SHP77 treated with DMSO at 0.1 percent for 48 hours (cell line): ENCODE measurements around the gene PYGM.
A peak's percentile ranks its signal among the peaks of the same experiment; 100 is the strongest.

Experiments used
- DNase-seq: peaks from one replicate; lab custom pipeline; 2025; lab: John Stamatoyannopoulos, UW

Gene PYGM

DNA sequence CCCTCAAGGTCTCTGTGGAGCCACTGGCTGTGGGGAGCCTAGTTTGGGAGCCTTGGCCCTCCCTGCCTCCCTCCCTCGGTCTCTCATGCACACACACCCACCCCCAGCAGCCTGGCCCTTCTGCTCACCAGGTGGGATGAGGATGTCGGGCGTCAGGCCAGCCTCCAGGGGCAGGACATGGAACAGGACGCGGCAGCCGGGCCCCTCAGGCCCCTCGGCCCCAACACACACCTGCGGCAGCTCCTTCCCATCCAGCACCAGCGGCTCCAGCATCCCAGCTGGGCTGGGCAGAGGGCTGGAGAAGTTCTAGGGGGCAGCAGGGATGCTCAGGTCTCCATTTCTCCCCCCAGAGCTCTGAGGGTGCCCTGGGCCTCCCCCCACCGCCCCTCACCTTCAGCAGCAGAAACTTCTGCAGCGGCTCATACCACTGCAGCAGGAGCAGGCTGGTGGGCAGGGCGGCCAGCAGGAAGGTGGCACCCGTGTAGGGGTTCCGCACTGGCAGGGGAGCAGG lies 32.1 kb upstream of the PYGM start:
- no peak for DNase-seq

DNA sequence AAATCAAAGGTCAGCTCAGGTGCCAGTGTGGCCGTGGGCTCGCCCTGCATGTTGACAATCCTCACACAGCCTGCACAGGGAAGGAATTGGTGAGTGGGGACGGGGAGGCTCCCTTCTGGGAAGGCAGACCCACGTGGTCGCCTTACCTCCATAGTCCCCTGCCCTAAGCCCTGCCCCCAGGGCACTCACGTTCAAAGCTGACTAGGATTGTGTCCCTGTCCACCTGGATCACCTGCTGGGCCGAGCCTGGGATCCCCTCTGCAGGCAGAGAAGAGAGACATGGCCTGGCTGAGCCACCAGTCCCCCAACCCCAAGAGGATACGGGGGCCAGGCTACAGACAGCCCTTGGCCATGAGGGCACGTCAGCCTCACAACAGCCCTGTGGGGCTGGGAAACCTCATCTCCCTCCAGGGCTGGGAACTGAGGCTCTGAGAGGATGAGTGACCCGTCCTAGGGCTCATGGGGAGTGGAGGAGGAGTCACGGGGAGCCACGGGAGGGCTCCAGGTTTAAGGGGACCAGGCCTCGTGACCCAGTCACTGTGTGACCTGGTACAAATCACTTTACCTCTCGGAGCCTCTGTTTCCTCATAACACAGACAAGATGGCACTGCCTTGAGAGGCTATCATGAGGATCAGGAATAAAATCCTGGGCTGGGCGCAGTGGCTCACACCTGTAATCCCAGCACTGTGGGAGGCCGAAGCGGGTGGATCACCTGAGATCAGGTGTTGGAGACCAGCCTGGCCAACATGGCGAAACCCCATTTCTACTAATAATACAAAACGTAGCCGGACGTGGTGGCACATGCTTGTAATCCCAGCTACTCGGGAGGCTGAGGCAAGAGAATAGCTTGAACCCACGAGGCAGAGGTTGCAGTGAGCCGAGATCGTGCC lies 30.7 kb upstream of the PYGM start:
- no peak for DNase-seq

DNA sequence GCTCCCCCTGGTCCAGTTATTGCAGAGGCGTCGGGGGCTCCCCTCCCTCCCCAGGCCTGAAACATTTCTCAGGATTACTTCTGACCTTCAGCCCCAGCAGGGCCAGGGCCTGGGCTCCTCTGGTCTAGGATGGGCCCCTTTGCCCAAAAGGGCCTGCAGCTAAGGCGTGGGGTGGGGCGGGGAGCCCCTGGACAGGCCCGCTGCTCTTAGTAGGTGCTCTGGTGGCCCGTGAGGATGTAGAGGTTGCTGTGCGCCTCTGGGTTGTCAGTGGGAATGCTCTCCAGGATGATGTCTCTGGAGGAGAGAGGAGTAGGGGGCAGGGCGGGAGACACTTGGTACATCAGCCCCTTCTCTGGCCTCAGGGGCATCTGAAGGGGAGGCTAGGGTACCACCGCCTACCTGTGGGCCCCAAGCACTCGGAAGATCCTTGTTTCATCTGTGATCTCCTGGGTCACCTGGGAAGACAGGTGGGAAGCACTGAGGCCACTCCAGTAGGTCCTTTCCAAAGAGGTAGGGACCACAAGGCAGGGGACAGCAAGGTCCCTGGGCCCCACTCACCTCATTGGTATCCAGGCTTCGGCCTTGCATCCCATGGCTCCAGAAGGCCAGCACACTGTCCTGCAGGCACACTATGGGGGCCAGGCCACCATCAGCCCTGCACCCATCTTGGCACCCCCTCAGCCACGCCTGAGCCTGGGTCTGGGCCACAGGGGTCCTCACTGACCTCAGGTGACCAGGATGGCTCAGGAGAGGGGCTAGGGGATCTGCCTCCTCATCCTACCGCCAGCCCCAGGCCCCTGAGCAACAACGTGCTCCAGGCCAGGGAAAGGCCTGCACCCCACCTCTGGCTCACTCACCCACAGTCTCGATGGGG lies 29.8 kb upstream of the PYGM start:
- no peak for DNase-seq

DNA sequence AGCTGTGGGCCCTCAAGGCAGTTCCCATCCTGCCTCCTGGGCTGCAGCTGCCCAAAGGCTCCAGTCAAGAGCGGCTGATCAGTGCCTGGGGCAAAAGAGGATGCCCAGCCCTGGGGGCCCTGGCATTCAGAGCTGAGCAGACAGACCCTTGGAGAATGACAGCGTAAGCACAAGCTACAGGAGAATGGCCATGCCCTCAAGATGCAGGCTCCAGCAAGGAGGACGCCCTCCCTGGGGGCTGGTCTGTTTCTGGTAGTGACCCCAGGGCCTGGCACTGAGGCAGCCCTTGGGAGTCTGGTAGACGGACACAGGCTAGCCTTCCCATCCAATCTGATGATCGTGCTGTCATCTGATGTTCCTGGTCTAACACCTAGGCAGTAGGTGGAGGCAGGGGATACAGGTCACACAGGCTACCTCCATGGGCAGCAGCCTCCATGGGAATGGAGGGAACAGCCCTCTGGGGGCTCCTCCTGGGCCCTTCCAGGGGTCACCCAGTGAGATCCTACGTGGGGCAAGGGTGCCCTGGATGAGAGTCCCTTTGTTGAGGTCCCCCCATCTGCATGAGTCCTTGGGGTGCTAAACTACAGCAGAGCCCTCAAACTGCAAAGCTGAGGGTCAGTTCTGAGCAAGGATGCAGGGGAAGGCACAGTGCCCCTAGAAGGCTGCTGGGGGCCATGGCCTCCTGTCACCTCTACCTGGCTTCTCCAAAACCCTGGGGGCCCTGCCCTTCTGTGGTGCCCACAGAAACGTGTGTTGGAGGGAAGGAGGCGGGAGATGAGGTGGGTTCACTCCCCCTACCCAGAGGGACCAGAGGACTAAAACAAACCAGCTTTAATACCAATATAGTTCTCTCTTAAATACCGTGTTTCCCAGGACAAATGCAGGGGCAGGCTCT lies 28.8 kb upstream of the PYGM start:
- DNase-seq: no peak

DNA sequence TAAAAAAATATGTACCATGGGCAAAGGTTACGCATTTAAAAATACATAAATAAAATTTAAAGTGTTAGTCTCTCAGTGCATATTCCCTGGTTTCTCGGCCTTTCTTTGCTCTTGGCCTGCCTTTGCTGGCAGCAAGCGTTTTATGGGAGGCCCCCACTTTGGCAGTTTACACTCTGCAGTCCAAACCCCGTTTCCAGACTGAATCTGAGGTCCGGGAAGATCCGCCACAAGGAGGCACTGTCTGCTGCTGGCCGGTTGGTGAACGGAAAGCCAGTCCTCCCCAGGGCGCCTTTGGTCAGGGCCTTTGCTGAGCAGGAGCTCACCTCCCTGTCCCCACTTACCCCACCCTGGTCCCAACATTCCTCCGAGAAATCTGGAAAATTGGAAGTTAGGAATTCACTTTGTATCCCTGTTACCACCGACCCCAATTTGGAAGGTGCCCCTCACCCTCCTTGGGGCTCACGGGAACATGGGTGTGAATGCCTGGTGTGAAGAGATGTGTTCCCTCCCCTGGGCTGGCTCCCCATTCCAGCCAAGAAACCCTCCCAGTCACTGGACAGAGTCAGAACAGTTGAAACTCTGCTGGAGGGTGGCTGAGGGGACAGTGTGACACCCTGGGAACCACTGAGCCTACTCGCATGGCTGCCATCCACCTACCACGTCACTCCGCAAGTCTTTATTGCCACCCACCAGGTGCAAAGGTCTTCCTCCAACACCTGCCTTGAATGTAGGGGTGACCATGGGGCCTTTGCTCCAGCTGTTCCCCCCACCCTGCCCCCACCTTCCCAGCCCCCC lies 27.9 kb upstream of the PYGM start:
- peak; percentile 31 for DNase-seq

DNA sequence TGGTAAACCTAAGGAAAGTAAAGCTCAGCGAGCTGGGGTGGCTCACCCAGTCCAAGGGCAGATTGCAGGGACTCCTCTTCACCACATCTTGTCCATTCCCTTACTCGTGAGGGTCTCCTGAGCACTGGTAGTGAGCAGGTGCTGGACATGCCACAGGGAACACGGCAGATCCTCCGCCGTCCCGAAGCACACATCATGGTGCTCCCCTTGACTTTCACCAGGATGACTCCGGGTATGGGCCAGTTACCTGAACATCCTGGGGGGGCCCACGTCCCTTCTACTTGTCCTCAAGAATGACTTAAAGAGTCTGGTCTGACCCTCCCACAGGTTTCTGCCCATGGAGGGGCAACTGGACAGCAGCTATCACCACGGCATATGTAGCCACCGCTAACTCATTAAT lies 26.5 kb upstream of the PYGM start:
- DNase-seq: no peak

DNA sequence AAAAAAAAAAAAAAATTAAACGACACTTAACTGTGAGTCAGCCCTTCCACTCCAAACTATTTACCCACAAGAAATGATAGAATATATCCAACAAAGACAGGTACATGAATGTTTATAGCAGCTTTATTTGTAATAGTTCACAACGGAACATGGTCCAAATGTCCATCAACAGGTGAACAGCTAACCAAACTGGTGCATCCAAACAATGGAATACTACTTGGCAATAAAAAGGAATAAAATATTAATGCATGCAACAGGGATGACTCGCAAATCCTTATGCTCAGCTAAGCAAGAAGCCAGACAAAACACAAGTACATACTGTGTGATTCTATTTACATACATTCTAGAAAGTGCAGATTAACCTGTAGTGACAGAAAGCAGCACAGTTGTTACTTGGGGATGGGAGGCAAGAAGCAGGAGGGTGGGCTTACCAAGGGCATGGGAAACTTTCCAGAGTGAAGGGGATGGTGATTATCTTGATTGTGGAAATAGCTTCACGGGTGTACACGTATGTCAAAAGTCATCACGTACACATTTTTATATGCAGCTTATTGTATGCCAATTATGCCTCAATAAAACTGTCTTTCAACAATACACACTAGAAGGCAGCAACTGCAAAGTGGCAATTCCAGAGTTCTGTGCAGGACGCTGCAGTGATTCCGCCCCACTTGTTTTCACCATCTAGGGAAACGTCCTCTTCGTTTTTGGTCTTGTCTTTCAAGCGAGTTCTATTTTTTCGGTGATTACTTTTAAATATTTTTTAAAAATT lies 25.2 kb upstream of the PYGM start:
- no peak for DNase-seq

DNA sequence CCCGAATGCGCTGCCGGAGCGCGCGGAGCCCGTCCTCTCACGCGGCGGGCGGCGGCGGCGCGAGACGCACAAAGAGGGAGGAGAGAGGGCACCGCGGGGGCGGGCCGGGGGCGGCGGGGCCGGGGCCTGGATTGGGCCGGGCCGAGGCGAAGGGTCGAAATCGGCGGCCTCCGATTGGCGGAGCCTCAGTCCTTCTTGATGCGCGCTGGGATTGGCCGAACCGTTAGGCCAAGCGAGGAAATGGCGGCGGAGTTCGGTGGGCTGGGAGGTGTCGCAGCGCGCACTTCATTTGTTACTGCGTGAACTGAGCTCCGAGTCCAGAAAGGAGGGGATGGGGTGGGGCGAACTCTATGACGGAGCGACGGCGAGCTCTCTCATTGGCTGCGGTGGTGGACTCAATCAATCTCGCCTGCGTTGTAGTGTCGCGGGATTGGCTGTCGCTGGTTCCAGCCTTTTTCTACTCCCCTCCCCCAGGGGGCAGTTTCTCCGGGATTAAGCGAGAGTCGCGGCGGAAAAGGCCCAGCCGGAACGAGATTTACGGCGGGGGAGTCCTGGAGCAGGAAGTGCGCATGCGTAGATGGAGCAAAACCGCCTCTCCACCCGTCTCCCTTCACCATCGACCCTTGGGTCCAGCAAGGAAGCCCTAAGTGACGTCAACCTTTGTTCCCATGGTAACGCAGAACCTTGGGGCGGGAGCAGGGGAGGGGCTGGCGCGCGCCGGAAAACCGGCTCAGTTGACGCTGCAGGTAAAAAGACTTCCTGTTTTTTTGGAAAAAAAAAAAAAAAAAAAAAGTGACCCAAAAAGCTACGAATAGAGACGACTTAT lies 18.9 kb upstream of the PYGM start, which contains the start of gene SF1:
Gene SF1 (minus strand): TSS at position 70 of the 826 bp plus-strand sequence. CDS start 150 bp downstream, outside the sequence.
- DNase-seq: peak; percentile 98

DNA sequence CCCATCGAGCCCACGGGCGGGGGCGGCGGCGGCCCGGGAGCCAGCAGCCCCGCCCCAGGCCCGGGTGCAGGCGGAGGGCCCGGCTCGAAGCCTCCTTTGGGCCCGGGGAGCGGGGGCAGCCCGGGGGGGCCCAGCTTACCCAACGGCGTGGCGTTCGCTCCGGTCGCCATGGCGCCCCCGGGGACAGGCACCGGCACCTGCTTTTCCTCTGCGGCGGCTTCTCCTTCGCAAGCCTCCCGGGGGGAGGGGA lies 18.4 kb upstream of the PYGM start:
- DNase-seq: no peak

DNA sequence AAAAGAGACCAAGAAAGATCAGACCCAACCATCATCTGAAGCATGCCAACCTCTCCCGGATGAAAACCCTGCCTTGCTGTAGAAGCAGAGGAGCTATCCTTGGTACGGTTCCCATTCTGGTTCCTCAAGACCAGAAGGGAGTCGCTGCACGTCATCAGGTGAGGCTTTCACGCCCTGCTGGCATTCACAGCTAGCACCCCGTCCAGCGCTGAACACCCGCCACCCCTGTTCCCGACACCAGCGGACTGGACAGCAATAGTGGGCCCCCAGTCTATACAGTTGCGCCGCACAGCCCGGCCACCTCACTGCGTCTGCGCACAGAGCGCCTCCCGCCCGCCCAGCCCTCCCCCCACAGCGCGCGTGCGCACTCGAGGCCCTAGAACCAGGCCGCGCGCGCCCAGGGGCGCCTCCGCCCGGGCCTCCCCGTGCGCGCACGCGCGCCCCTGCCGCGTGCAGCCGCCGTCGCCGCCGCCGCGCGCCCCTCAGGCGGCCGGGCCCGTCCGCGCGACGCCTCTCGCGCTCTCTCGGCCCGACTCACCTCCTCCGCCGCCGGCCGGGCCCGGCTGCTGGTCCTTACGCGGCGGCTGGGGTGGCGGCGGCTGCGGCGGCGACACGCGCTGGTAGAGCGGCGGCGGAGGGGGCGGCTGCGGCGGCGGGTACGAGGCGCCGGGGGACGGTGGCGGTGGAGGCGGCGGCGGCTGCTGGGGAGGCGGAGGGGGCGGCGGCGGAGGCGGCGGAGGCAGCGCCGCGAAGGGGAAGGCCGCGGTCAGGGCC lies 17.9 kb upstream of the PYGM start:
- DNase-seq: no peak

DNA sequence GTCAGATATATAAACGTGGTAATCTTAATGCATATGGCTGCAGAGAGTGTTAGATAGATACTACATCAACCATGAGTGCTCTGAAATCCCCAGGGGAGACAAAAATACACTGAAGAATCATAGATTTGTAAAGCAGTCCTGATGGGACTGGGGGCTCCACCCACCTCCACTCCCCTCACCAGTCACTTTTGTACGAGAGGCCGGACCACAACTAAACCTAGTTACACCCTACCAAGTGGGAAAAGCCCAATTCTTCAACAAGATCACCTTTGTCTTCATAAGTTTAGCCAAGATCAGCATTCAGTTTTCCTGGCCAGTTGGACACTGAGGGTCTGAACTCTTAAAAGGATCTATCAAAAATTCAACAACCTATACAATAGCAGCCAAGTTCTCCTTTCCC lies 17.1 kb upstream of the PYGM start:
- no peak for DNase-seq

DNA sequence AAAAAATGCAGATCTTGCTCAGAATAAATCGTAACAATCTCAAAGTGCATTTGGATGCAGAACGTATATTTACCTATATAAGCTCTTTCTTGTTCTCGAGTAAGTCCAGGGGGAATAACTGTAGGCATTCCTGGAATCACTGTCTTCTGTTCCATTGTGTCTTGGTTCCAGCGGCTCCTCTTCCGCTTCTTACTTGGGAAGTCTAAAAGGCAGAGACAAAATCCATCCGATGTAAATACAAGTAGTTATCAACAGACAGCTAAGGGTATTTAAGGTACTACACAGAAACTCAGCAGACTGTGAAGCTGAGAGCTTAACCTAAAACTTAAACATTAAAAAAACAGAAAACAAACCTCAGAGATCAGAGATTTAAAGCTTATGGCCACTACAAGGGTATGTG lies 16.7 kb upstream of the PYGM start:
- DNase-seq: no peak

DNA sequence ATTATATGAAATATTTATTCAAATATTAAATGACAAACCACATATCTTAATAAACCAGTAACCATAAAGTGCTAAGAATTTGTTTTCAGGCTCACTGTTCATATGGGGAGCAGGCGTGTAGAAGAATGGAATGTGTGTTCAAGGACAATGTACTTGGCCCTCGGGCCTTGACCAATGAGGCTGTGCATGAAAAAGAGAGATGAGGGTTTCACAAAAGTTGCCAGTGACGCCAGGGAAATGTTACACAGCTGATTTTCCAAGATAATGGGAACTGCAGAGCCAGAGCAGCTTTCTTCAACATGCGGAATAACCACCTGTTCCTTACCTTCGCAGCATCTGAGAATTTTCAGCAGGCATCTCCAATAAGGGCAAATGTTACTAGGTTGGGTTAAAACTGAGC lies 14.4 kb upstream of the PYGM start:
- DNase-seq: no peak

DNA sequence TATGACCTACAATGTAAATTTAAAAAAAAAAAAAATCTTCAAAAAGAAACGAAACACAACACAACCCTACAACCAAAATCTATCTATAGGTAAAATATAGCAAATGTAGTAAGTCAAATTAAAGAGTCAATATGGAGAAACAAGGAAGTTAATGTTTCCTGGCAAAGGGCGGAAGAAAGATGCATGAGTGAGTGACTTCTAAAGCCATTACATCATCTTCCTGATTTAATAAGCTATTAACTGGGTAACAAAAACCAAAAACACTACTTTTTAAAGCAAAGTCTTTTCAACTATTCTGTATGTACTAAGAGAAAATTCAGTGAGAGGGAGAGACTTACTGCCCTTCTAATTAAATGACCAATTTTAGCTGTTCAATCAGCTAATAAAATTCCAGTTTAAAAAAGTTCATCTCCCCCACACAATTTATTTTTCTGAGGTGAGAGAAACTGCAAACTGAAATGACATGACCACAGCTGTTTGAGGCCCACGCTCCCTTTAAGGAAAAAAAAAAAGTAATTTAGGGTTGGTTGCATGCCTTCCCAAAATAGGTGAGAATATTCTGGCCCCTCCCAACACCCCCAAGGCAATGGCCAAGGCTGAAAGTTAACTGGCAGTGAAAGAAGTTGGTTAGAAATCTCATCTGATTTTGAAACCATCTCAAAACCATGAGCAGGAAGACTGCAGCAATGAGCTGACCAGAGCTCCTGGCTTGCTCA lies 12.7 kb upstream of the PYGM start:
- no peak for DNase-seq

DNA sequence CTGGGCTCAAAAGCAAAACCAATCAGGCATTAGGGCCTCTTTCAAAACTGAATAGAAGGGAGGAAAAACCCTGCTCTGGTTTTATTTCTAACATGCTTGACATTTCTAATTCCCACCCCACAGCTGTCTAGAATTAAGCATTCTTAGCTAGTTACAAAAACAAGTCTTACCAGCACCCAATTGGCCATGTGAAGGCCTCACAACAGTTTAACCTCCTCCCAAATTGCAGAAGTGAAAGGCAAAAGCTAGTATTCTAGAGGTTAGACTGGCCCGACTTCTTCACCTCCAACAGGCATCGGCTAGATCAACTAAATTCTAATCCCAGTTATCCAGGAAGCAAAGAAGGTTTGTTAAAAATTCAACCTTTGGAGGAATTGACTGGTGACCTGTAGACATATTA lies 12.1 kb upstream of the PYGM start:
- no peak for DNase-seq

DNA sequence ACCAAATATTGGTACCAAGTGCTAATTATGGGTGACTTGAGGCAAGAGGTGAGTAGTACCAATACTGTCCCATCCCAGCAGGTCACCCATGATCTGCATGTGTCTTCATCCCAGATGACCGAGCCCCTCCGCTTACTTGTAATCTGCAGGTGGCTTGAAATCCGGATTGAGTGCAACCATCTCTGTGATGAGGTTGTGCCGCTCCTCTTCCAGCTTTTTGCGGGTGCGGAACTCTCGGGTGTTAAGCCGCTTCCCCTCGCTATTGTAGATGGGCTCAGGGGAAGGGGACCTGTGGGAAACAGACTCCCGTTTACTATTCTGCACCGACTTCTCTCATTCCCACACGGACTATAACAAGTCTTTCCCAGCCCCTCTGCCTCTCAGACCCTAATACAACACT lies 10.3 kb upstream of the PYGM start:
- DNase-seq: no peak

DNA sequence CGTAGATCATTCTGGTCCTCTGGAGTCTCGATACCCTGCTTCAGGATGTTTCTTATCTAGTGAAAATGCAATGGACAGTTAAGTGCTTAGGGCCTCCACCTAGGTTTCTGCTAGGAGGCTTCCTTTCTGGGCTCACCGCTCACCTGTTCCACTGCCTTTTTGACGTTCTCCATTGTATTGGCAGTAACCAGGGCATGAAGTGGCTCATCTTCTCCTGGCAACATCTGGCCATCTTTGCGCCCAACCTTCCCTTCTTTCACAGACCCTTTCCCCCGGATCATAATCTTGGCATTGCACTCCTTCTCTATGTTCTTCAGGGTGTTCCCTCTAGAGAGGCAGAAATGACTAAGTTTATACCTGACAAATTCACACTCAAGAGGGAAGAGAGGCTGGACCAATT lies 9.5 kb upstream of the PYGM start:
- no peak for DNase-seq

DNA sequence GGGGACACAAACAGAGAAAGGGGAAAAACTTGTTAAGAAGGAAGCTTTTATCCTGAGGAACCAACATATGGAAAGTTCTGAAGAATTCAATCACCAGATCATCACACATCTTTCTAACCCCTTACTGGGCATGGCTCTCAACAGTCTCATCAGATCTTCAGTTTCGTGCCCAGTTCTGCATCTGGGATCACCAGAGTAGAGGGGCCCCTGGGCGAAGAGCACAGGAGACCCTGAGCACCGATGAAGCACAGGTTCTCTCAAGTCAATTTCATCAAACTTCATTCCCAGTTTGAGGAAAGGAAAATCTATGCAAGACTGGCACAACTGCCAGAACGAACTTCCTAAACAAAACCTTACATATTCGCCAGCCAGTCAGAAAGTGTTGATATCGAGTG lies 8.5 kb upstream of the PYGM start:
- DNase-seq: no peak
